HepG2 (cell line): ENCODE results near the gene HOXD4. TPM values are rescaled to one million over a fixed set of nuclear protein-coding genes. Genes with fewer than 3 reads are reported as not detected.

Experiments used
- CCDC6 ChIP-seq: sonication (generic); formaldehyde crosslinking; IDR thresholded peaks from 2 replicates; pipeline ENCODE4 v1.8.1; 2022; ENCODE audit warnings: mild to moderate bottlenecking, missing genetic modification reagents, moderate library complexity
- ETV6 ChIP-seq: sonication (generic); formaldehyde crosslinking; conservative IDR thresholded peaks from 2 replicates; pipeline ENCODE4 v1.4.0; 2020; ENCODE audit warnings: missing genetic modification reagents
- MLLT10 ChIP-seq: sonication (generic); formaldehyde crosslinking; IDR thresholded peaks from 2 replicates; pipeline ENCODE4 v1.4.0; 2020; ENCODE audit warnings: missing genetic modification reagents
- NFKB2 ChIP-seq: sonication (generic); formaldehyde crosslinking; IDR thresholded peaks from 2 replicates; pipeline ENCODE4 v1.4.0; 2020; ENCODE audit warnings: missing genetic modification reagents, borderline replicate concordance
- TCF7L2 ChIP-seq: IDR thresholded peaks from 2 replicates; pipeline ENCODE4 v1.6.1; 2011; ENCODE audit warnings: mild to moderate bottlenecking, low read depth, low read length, moderate library complexity
- ZNF660 ChIP-seq: sonication (generic); formaldehyde crosslinking; IDR thresholded peaks from 2 replicates; pipeline ENCODE4 v1.5.1; 2020; ENCODE audit warnings: mild to moderate bottlenecking, low read depth, missing genetic modification reagents, borderline replicate concordance
- ZNF781 ChIP-seq: sonication (generic); formaldehyde crosslinking; IDR thresholded peaks from 2 replicates; pipeline ENCODE4 v1.5.1; 2020; ENCODE audit warnings: borderline replicate concordance, mild to moderate bottlenecking, missing genetic modification reagents; ENCODE audit errors: not compliant biosample characterization
- polyA plus RNA-seq, 8 experiments: library from polyadenylated mRNA; depleted of rRNA in 3 of 8; stranded (reverse) in 7 of 8; unstranded in 1 of 8; fragments of >200 nt; fragmentation: Illumina TruSeq in 4 of 8; extraction: Trizol in 4 of 8; gene quantifications; 2 replicates each; pipeline versions ENCODE4 v1.2.1 to v1.2.3, GENCODE V29; 2011 to 2016; ENCODE audit warnings: low read depth in 4 of 8, missing spikeins in 1 of 8, mixed read lengths in 1 of 8; ENCODE audit not compliant: insufficient read depth in 1 of 8
- total RNA-seq, 5 experiments: library from RNA; depleted of rRNA; stranded (reverse); fragments of >200 nt; fragmentation: Illumina TruSeq; extraction: Trizol; gene quantifications; 2 replicates each; pipeline ENCODE4 v1.2.3, GENCODE V29; 2016; ENCODE audit warnings: low read depth in 1 of 5
- TF ChIP-seq, protein P1 (sequence below): sonication (generic); formaldehyde crosslinking; conservative IDR thresholded peaks from 2 replicates; pipeline ENCODE4 v1.4.0; 2020; ENCODE audit warnings: missing genetic modification reagents
- TF ChIP-seq, protein P2 (sequence below), 2 experiments: sonication (generic) in 1 of 2; formaldehyde crosslinking in 1 of 2; IDR thresholded peaks; 2 replicates each; pipeline versions ENCODE4 v1.6.1 to v1.9.0; 2014 to 2022; ENCODE audit warnings: antibody characterized with exemption in 1 of 2, borderline replicate concordance in 1 of 2, inconsistent platforms in 1 of 2, low read depth in 1 of 2, missing genetic modification reagents in 1 of 2
- TF ChIP-seq, protein P3 (sequence below): sonication (generic); formaldehyde crosslinking; IDR thresholded peaks from 2 replicates; pipeline ENCODE4 v1.4.0; 2020; ENCODE audit warnings: missing genetic modification reagents
- TF ChIP-seq, protein P4 (sequence below): sonication (generic); formaldehyde crosslinking; IDR thresholded peaks from 2 replicates; pipeline ENCODE4 v1.5.1; 2020; ENCODE audit warnings: missing genetic modification reagents, mild to moderate bottlenecking, borderline replicate concordance

Gene HOXD4
- total and polyA plus RNA-seq, 2 of the 13 experiments (the other 11 are each of a cell fraction or from before 2014, with no cell fraction given) = not detected

DNA sequence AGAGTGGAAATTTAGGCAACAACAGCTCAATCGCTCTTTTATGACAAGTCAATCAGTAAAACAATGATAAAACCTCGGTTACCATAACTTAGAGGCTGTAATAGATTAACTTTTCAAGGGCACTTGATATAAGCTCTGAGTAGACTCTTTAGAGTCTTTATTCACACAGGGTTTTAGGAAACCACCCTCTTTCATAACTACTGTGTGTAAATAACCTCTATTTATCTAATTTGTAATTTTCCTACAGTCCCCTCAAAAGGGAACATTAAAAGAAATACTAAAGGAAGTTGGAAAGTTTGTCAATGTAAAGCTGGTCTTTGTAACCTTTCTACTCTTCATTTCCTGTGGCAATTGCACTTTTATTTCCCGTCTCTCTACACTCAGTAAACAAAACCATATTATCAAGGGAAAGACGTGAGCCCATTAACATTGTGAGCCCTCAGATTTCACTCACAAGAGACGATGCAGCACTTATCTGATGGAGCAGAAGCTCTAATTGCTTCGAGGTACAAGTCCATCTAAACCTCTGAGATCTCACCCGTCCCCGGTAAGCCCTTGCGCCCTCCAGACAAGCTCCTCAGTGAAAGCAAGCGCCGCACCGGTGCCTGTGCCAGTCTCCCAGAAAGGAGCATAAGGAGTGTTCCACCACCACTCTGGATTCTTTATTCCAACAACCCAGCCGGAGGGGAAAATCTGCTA lies 36.0 kb downstream of the HOXD4 start (continued):
- TF ChIP-seq, protein P1, sequence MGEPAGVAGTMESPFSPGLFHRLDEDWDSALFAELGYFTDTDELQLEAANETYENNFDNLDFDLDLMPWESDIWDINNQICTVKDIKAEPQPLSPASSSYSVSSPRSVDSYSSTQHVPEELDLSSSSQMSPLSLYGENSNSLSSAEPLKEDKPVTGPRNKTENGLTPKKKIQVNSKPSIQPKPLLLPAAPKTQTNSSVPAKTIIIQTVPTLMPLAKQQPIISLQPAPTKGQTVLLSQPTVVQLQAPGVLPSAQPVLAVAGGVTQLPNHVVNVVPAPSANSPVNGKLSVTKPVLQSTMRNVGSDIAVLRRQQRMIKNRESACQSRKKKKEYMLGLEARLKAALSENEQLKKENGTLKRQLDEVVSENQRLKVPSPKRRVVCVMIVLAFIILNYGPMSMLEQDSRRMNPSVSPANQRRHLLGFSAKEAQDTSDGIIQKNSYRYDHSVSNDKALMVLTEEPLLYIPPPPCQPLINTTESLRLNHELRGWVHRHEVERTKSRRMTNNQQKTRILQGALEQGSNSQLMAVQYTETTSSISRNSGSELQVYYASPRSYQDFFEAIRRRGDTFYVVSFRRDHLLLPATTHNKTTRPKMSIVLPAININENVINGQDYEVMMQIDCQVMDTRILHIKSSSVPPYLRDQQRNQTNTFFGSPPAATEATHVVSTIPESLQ = no peak
- no peak for TF ChIP-seq TCF7L2
- TF ChIP-seq ZNF660 (CRISPR knock-in tag) = no peak
- TF ChIP-seq, protein P2, sequence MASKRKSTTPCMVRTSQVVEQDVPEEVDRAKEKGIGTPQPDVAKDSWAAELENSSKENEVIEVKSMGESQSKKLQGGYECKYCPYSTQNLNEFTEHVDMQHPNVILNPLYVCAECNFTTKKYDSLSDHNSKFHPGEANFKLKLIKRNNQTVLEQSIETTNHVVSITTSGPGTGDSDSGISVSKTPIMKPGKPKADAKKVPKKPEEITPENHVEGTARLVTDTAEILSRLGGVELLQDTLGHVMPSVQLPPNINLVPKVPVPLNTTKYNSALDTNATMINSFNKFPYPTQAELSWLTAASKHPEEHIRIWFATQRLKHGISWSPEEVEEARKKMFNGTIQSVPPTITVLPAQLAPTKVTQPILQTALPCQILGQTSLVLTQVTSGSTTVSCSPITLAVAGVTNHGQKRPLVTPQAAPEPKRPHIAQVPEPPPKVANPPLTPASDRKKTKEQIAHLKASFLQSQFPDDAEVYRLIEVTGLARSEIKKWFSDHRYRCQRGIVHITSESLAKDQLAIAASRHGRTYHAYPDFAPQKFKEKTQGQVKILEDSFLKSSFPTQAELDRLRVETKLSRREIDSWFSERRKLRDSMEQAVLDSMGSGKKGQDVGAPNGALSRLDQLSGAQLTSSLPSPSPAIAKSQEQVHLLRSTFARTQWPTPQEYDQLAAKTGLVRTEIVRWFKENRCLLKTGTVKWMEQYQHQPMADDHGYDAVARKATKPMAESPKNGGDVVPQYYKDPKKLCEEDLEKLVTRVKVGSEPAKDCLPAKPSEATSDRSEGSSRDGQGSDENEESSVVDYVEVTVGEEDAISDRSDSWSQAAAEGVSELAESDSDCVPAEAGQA (IDR thresholded peaks at IDR 0.05; ENCODE audit: low read depth) = no peak
- TF ChIP-seq, protein P2 (CRISPR knock-in tag; IDR thresholded peaks at IDR 0.05; ENCODE audit: borderline replicate concordance) = no peak; the same call in 1 of the 2 replicates
- TF ChIP-seq MLLT10 = no peak
- no peak for TF ChIP-seq NFKB2
- TF ChIP-seq, protein P3, sequence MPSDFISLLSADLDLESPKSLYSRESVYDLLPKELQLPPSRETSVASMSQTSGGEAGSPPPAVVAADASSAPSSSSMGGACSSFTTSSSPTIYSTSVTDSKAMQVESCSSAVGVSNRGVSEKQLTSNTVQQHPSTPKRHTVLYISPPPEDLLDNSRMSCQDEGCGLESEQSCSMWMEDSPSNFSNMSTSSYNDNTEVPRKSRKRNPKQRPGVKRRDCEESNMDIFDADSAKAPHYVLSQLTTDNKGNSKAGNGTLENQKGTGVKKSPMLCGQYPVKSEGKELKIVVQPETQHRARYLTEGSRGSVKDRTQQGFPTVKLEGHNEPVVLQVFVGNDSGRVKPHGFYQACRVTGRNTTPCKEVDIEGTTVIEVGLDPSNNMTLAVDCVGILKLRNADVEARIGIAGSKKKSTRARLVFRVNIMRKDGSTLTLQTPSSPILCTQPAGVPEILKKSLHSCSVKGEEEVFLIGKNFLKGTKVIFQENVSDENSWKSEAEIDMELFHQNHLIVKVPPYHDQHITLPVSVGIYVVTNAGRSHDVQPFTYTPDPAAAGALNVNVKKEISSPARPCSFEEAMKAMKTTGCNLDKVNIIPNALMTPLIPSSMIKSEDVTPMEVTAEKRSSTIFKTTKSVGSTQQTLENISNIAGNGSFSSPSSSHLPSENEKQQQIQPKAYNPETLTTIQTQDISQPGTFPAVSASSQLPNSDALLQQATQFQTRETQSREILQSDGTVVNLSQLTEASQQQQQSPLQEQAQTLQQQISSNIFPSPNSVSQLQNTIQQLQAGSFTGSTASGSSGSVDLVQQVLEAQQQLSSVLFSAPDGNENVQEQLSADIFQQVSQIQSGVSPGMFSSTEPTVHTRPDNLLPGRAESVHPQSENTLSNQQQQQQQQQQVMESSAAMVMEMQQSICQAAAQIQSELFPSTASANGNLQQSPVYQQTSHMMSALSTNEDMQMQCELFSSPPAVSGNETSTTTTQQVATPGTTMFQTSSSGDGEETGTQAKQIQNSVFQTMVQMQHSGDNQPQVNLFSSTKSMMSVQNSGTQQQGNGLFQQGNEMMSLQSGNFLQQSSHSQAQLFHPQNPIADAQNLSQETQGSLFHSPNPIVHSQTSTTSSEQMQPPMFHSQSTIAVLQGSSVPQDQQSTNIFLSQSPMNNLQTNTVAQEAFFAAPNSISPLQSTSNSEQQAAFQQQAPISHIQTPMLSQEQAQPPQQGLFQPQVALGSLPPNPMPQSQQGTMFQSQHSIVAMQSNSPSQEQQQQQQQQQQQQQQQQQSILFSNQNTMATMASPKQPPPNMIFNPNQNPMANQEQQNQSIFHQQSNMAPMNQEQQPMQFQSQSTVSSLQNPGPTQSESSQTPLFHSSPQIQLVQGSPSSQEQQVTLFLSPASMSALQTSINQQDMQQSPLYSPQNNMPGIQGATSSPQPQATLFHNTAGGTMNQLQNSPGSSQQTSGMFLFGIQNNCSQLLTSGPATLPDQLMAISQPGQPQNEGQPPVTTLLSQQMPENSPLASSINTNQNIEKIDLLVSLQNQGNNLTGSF (CRISPR knock-in tag) = no peak
- TF ChIP-seq, protein P4, sequence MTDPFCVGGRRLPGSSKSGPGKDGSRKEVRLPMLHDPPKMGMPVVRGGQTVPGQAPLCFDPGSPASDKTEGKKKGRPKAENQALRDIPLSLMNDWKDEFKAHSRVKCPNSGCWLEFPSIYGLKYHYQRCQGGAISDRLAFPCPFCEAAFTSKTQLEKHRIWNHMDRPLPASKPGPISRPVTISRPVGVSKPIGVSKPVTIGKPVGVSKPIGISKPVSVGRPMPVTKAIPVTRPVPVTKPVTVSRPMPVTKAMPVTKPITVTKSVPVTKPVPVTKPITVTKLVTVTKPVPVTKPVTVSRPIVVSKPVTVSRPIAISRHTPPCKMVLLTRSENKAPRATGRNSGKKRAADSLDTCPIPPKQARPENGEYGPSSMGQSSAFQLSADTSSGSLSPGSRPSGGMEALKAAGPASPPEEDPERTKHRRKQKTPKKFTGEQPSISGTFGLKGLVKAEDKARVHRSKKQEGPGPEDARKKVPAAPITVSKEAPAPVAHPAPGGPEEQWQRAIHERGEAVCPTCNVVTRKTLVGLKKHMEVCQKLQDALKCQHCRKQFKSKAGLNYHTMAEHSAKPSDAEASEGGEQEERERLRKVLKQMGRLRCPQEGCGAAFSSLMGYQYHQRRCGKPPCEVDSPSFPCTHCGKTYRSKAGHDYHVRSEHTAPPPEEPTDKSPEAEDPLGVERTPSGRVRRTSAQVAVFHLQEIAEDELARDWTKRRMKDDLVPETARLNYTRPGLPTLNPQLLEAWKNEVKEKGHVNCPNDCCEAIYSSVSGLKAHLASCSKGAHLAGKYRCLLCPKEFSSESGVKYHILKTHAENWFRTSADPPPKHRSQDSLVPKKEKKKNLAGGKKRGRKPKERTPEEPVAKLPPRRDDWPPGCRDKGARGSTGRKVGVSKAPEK (CRISPR knock-in tag) = no peak; the same call in 1 of the 2 replicates
- no peak for TF ChIP-seq CCDC6 (CRISPR knock-in tag)
- TF ChIP-seq ZNF781 = no peak
- TF ChIP-seq ETV6 (CRISPR knock-in tag) = peak; percentile 94
